Ascending aorta (tissue), 2 donors: Measurements from ENCODE around the gene QPCTL. TPM values are rescaled to one million over a fixed set of nuclear protein-coding genes. Genes with fewer than 3 reads are reported as not detected.

Experiments
- DNase-seq, 2 donors: peaks; one replicate each; pipeline ENCODE4 v3.0.0-alpha.2; 2019; ENCODE audit warnings: low spot score in 2 of 2
- H3K27ac ChIP-seq, 2 donors: fragments of 200-600 bp; sonication (generic); one replicate each; pipeline ENCODE4 v1.5.1; 2016 to 2017; ENCODE audit warnings: mild to moderate bottlenecking in 1 of 2
- H3K27me3 ChIP-seq: fragments of 200-600 bp; sonication (generic); one replicate; pipeline ENCODE4 v1.5.1; 2017
- H3K36me3 ChIP-seq, 2 donors: fragments of 200-600 bp; sonication (generic); one replicate each; pipeline ENCODE4 v1.5.1; 2016
- H3K4me1 ChIP-seq, 2 donors: fragments of 200-600 bp; sonication (generic); one replicate each; pipeline ENCODE4 v1.5.1; 2016 to 2017; ENCODE audit warnings: mild to moderate bottlenecking in 1 of 2
- H3K4me3 ChIP-seq, 2 donors: fragments of 200-600 bp; sonication (generic); one replicate each; pipeline ENCODE4 v1.5.1; 2016 to 2017; ENCODE audit warnings: mild to moderate bottlenecking in 1 of 2
- H3K9me3 ChIP-seq, 2 donors: fragments of 200-600 bp; sonication (generic); one replicate each; pipeline ENCODE4 v1.5.1; 2016
- intact Hi-C: fragments of 100-400 bp; cut with DNase I; formaldehyde crosslinking; loops from one replicate; pipeline ENCODE4 v1.15.1; 2023
- total RNA-seq: library from RNA; depleted of rRNA; stranded (reverse); fragments of >200 nt; gene quantifications from one replicate; pipeline ENCODE4 v1.1.0, GENCODE V29; 2016
- TF ChIP-seq, protein P1 (sequence below), 3 experiments: fragments of 200-600 bp in 2 of 3; fragments of 450-650 bp in 1 of 3; sonication (generic) in 2 of 3; IDR thresholded peaks; one replicate each; pipeline ENCODE4 v1.5.1; 2016 to 2019; ENCODE audit warnings: antibody characterized with exemption in 3 of 3, mild to moderate bottlenecking in 1 of 3, moderate library complexity in 1 of 3

Gene QPCTL
- total RNA-seq, 1 donor from 2014 or later, result 7.2 TPM

DNA sequence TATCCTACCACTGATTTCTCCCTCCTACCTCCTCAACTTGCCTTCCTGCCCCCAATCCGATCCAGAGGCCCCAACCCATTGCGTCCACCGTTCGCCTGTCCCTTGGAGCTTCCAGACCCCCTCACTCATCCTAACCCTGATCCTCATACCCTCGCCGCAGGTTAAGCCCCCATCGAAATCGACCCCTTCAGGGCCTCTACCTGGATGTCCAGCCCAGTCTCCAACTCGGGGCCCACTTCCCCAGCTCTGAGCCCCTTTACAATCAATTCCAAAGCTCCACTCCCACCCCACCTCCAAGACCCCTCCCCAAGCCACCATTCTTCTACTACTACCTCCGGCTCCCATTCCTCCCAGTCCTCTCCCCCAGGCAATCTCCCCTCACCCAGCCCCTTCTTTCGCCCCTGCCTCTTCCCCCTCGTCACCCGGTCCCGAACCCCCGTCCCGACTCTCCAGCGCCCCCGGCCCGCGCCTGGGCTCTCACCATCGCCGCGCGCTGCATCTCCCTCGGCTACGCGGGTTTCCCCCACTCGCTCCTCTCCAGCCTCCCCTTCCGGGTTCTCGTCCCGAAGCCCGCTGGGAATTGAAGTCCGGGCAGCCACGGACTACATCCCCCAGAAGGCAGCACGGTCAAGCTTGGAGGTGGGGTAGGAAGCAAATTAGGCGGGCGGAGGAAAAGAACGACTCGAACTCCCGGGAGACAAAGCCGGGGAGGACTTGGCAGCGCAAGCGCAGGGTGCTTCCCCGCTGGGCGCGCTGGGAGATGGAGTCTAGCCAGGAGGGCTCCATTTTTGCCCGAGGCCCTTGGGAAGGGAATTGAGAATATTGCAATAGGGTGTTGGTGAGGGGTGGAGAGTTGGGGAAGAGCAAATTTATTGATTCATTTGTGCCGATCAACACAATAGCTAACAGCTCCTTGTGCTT, 38.2 kb downstream of the QPCTL start, which contains the start of gene FBXO46:
TSS of gene FBXO46 (minus strand) at position 529 of the 921 bp plus-strand sequence. CDS start 17,401 bp downstream, outside the sequence.
- TF ChIP-seq, protein P1, sequence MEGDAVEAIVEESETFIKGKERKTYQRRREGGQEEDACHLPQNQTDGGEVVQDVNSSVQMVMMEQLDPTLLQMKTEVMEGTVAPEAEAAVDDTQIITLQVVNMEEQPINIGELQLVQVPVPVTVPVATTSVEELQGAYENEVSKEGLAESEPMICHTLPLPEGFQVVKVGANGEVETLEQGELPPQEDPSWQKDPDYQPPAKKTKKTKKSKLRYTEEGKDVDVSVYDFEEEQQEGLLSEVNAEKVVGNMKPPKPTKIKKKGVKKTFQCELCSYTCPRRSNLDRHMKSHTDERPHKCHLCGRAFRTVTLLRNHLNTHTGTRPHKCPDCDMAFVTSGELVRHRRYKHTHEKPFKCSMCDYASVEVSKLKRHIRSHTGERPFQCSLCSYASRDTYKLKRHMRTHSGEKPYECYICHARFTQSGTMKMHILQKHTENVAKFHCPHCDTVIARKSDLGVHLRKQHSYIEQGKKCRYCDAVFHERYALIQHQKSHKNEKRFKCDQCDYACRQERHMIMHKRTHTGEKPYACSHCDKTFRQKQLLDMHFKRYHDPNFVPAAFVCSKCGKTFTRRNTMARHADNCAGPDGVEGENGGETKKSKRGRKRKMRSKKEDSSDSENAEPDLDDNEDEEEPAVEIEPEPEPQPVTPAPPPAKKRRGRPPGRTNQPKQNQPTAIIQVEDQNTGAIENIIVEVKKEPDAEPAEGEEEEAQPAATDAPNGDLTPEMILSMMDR (IDR thresholded peaks at IDR 0.05), result peak in 1 of 3 experiments; percentile 9
- H3K4me3 ChIP-seq, result peak within 1 kb of the TSS; percentile 88 to 89
- DNase-seq, result peak; percentile 95 to 99
- H3K27ac ChIP-seq, result peak within 1 kb of the TSS; percentile 48 to 56
- H3K4me1 ChIP-seq, result peaks cover 0 to 10% of the 10 kb centered on the region in 2 donors
- no peaks in the 10 kb centered on the region for H3K27me3 ChIP-seq
- intact Hi-C loops, result loop anchor here (1.0 to 2.0 kb wide), 4 partner anchors 13 to 132 kb away; partner anchors contain the start of gene SYMPK
- no peaks in the 10 kb centered on the region for H3K9me3 ChIP-seq
- no peaks in the 10 kb centered on the region for H3K36me3 ChIP-seq

DNA sequence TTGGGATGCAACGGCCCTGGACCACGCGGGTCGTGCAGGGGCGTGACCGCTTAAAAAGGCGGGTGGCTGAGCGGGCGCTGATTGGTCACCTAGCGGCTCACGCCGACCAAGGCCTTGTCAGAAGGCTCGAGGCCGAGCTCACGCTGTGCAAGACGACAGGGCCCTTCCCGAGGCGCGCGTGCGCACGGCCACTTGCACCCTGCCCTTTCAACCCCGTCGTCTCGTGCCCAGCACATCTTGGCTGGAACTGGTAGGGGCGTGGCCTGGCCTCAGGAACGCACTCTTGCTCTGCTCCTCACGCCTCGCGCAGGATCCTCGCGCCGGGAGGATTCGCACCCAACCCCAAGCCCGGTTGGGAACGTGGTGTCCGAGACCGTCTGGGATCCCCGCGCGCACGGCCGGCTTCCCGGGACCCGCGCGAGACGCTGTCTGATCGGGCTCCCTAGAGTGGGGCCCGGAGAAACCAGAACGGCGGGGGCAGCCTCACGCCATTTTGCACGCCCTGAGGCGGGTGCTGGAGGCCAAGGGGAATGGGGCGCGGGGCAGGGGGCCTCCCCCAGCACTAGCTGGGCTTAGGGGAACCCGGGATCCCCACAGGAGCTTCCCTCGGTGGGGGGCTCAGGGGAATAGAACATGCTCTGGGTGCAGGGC, 40.8 kb downstream of the QPCTL start, which contains the start of gene MEIOSIN:
TSS of gene MEIOSIN (plus strand) at position 280 of the 651 bp plus-strand sequence. CDS start 1,938 bp downstream, outside the sequence.
- Histone ChIP-seq H3K9me3 (no peaks in the 10 kb centered on the region), H3K4me3 (no peak within 1 kb of the TSS), H3K27me3 (no peaks in the 10 kb centered on the region), H3K36me3 (no peaks in the 10 kb centered on the region), H3K4me1 (peaks cover 0 to 10% of the 10 kb centered on the region in 2 donors), H3K27ac (no peak within 1 kb of the TSS)
- intact Hi-C loops, result no loop called here
- DNase-seq, result no peak
- TF ChIP-seq, protein P1 (IDR thresholded peaks at IDR 0.05), result no peak

DNA sequence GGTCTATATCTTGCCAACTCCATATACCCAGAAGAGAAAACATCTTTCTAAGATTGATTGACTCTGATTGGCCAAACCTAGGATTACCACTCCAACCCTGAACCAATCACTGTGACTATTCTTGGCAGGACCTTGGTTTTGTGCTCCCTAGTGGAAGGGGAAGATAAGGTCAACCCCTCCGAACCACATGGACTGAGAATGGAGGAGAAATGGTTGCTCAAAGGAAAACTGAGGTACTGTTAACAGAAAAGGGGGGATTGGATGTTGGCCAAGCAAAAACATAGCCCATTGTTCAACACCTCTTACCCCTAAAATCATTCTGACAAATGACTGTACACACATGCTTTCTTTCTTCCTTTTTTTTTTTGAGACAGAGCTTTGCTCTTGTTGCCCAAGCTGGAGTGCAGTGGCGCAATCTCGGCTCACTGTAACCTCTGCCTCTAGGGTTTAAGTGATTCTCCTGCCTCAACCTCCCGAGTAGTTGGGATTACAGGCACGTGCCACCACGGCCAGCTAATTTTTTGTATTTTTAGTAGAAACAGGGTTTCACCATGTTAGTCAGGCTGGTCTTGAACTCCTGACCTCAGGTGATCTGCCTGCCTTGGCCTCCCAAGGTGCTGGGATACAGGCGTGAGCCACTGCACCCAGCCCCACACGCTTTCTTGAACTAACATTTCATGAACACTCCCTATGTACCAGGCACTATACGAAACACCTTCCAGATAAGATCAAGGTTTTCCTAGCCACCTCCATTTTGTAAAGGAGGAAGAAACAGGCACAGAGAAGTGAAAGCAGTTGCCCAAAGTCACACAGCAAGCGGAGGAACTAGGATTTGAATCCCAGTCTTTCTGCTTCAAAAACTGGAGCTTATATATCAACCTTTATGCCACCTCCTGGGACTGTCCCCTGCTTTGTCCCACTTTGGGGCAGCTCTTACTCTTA, 47.3 kb downstream of the QPCTL start:
- H3K36me3 ChIP-seq, result no peaks in the 10 kb centered on the region
- H3K4me3 ChIP-seq, result no peak overlapping the region
- H3K27ac ChIP-seq, result no peak overlapping the region
- H3K27me3 ChIP-seq, result no peaks in the 10 kb centered on the region
- intact Hi-C loops, result no loop called here
- TF ChIP-seq, protein P1 (IDR thresholded peaks at IDR 0.05), result no peak
- DNase-seq, result no peak
- no peaks in the 10 kb centered on the region for H3K9me3 ChIP-seq
- no peaks in the 10 kb centered on the region for H3K4me1 ChIP-seq

DNA sequence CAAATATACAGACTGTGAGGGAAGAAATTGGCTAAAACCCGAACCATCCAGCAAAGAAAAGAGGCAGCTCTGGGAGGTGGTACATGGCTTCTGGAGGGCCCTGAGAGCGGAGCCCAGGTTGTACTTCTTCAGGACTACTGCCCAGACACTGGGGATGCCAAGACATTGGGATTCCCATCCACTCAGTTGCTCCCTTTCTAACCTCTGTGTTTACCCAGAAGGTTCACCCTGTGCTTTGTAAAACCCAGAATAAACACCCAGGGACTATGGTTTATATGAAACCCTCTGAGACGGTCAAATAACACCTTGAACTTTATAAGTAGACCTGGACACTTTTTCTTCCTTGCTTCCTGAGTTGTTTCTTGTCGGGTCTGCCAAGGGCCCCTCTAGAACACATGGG, 50.5 kb downstream of the QPCTL start:
- intact Hi-C loops, result no loop called here

More for the DNA sequence above, 50.5 kb downstream of the QPCTL start:
- no peak overlapping the region for H3K4me3 ChIP-seq
- DNase-seq, result no peak
- H3K4me1 ChIP-seq, result no peaks in the 10 kb centered on the region
- H3K9me3 ChIP-seq, result no peaks in the 10 kb centered on the region
- TF ChIP-seq, protein P1 (IDR thresholded peaks at IDR 0.05), result no peak
- H3K27ac ChIP-seq, result no peak overlapping the region
- H3K27me3 ChIP-seq, result no peaks in the 10 kb centered on the region
- no peaks in the 10 kb centered on the region for H3K36me3 ChIP-seq
